22Rv1 (cell line): ENCODE data around the gene DYRK4.

ENCODE experiments used
- H3K27ac ChIP-seq: fragments of 450-650 bp; 2 replicates; pipeline ENCODE4 v1.5.1; 2017
- ZFX ChIP-seq: fragments of 450-650 bp; IDR thresholded peaks from 2 replicates; pipeline ENCODE4 v1.6.1; 2017; ENCODE audit warnings: antibody characterized with exemption, borderline replicate concordance
- TF ChIP-seq, protein P1 (sequence below): fragments of 450-650 bp; IDR thresholded peaks from 2 replicates; pipeline ENCODE4 v1.5.1; 2017; ENCODE audit warnings: mild to moderate bottlenecking

Gene DYRK4

GRCh38 chr12:4552191-4552590, 9.8 kb upstream of the DYRK4 start:
- no peak for TF ChIP-seq ZFX
- TF ChIP-seq, protein P1, sequence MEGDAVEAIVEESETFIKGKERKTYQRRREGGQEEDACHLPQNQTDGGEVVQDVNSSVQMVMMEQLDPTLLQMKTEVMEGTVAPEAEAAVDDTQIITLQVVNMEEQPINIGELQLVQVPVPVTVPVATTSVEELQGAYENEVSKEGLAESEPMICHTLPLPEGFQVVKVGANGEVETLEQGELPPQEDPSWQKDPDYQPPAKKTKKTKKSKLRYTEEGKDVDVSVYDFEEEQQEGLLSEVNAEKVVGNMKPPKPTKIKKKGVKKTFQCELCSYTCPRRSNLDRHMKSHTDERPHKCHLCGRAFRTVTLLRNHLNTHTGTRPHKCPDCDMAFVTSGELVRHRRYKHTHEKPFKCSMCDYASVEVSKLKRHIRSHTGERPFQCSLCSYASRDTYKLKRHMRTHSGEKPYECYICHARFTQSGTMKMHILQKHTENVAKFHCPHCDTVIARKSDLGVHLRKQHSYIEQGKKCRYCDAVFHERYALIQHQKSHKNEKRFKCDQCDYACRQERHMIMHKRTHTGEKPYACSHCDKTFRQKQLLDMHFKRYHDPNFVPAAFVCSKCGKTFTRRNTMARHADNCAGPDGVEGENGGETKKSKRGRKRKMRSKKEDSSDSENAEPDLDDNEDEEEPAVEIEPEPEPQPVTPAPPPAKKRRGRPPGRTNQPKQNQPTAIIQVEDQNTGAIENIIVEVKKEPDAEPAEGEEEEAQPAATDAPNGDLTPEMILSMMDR, result no peak
- no peak overlapping the region for H3K27ac ChIP-seq

GRCh38 chr12:4553943-4554342, 8.1 kb upstream of the DYRK4 start:
- no peak overlapping the region for H3K27ac ChIP-seq
- TF ChIP-seq ZFX, result no peak
- TF ChIP-seq, protein P1, result no peak

GRCh38 chr12:4555804-4556203, 6.2 kb upstream of the DYRK4 start:
- no peak for TF ChIP-seq ZFX
- TF ChIP-seq, protein P1, result no peak
- no peak overlapping the region for H3K27ac ChIP-seq

DNA sequence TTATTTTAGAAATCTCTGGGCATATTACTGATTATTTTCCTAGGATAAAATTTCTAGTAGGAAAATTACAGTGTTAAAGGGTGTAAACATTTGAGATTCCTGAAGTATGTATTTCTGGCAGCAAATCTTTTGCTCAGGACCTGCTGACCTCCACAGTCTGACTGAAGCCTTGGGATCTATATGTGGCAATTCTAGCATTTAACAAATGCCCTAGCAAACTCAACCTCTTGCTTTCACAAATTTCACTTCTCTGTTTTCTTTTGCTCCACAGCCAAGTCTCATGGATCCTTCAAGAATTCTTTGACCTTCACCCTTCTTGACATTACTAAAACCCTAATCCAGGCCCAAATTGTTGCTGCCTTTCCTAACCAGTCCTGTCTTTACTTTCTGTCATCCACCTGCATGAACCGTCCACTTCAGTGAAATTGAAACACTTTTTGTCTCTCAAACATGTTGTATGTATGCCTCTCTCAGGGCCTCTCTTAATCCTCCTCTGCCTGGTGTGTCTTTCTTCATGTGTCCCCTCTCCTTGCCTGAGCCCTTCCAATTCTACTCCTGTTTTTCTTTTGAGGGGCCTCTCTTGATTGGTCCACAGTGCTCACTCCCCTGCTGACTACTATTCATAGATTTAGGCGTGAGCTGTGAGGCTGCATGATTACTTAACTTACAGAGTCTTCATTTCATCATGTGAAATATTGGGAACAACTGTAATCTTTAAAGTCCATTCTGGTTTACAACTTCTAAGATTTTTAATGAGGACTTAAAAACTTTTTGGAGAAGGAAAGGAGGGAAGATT, 5.1 kb upstream of the DYRK4 start:
- no peak for TF ChIP-seq ZFX
- TF ChIP-seq, protein P1, result no peak
- no peak overlapping the region for H3K27ac ChIP-seq

DNA sequence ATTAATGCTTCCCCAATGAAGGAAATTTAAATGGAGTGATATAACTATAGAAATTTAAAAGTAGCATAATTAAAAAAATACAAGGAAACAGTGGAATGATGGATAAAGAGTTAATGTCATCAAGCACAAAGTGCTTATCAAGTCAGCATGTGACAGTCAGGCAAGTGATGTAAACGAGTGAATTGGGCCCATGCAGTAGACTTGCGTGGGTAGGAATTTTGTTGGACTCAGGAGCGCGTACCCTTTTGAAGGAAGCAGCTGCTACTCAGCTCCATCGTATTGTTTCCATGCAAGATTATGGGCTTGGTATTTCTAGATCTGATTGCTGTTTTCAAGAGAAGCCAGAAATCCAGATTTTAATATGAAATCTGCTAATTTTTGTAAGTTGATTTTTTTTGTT, 4.4 kb upstream of the DYRK4 start:
- TF ChIP-seq, protein P1, result no peak
- no peak for TF ChIP-seq ZFX

GRCh38 chr12:4558171-4558570, 3.8 kb upstream of the DYRK4 start:
- no peak for TF ChIP-seq ZFX
- TF ChIP-seq, protein P1, result no peak

More for the DNA sequence above, 4.4 kb upstream of the DYRK4 start:
- H3K27ac ChIP-seq, result no peak overlapping the region

DNA sequence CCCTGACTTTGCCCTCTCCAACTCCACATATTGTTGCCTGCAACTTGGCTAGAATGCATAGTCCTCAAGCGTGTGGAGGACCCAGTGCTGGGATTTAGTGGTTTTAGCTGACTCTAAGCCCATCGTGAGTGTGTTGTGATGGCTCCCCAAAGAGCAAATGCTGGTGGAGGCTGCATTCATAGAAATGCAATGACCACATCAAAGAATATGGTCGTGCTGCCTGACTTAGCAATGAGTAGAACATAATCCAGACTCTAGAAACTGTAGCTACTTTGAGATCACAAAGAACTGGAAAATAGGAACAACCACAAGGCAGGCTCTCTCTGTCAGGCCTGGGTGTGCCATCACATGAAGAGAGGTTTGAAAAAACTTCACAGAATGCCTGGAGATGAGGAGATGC, 1.3 kb downstream of the DYRK4 start:
- H3K27ac ChIP-seq, result no peak overlapping the region
- TF ChIP-seq, protein P1, result no peak
- TF ChIP-seq ZFX, result no peak

More at GRCh38 chr12:4558171-4558570, 3.8 kb upstream of the DYRK4 start:
- no peak overlapping the region for H3K27ac ChIP-seq
